Caki2 (cell line): ENCODE measurements around the gene FXYD3. TPM values are rescaled to one million over a fixed set of nuclear protein-coding genes. Genes with fewer than 3 reads are reported as not detected.

Experiments
- DNase-seq: peaks from one replicate; pipeline ENCODE4 v3.0.0-alpha.2; 2015; ENCODE audit warnings: low read depth
- in situ Hi-C: cut with HindIII; loops from 2 replicates; pipeline ENCODE4 v1.10.0; 2016; ENCODE audit warnings: low sequenced_read_pairs, low pct_unique_long_range_greater_than_20kb, mixed read lengths
- total RNA-seq: library from RNA; depleted of rRNA; stranded (reverse); fragments of >200 nt; shearing (Covaris generic); gene quantifications from 2 replicates; pipeline ENCODE4 v1.2.3, GENCODE V29; 2014; ENCODE audit warnings: low replicate concordance; rRNA removed

The FXYD3 gene
- total RNA-seq: not detected in 2 replicates

- in situ Hi-C loops: no loop called here
- DNase-seq: no peak
Observed at GRCh38 chr19:35115177-35115951, at the start of gene FXYD3. FXYD3 (plus strand) TSS chr19:35115823; CDS start chr19:35119377, 3,554 bp downstream.

DNA sequence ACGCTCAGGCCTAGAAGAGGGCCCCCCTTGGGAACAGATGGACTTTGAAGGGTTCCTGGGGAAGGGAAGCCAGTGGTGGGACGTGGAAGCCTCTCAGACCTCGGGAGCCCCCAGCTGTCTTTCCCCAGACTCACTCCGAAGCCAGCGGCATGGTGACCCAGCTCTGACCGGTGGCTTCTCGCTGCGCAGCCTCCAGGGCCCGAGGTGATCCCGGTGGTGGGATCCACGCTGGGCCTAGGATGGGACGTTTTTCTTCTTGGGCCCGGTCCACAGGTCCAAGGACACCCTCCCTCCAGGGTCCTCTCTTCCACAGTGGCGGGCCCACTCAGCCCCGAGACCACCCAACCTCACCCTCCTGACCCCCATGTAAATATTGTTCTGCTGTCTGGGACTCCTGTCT, 49.5 kb upstream of the FXYD3 start:
- in situ Hi-C loops: no loop called here
- DNase-seq: no peak

DNA sequence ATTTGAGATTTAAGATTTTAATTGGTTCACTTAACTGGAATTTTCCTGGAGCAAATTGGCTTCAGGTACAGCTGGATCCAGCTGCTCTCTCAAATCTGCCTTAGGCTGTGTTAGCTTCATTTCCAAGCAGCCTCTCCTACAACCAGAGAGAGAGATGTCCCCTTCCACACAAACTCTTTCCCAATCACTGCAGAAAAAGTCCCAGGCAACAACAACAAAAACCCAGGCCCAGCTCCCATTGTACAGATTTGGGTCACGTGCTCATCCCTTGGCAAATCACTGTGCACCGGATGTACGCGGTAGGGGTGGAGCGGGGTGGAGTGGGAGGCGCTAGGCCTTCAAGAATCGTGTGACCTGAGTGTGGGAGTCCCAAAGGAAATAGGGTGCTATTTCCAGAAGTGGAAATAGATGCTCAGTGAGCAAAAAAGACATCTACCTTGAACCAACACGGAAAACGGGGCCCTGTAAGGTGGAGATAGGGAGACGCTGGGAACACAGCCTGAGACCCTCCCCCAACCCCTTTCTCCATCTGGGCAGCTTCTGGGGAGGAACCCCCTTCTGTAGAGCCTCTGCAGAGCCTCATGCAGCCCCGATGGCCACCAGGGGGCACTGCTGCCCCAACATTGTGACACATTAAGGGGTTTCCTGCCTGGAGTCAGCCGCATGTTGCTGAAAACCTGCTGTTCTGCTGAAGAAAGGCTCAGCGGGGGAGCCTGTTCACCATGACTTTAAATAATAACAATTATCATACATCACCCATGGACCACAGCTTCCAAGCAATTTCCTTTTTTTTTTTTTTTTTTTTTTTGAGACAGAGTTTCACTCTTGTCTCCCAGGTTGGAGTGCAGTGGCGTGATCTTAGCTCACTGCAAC, 48.7 kb upstream of the FXYD3 start:
- peak; percentile 58 for DNase-seq
- in situ Hi-C loops: no loop called here

DNA sequence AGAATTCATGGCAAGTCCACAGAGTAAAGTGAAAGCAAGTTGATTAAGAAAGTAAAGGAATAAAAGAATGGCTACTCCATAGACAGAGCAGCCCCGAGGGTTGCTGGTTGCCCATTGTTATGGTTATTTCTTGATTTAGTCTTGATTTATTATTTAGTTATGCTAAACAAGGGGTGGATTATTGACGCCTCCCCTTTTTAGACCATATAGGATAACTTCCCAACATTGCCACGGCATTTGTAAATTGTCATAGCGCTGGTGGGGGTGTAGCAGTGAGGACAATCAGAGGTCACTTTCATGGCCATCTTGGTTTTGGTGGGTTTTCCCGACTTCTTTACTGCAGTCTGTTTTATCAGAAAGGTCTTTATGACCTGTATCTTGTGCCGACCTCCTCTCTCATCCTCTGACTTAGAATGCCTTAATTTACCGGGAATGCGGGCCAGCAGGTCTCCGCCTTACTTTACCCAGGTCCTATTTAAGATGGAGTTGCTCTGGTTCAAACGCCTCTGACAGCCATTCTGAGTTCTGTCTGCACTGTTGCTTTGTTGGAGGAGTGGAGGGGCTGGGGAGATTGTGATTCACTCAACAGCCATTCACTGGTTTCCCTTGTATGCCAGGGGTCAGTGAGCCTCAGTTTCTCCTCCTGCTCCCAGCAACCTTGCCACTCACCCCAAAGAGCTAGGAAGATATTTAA, 46.5 kb upstream of the FXYD3 start:
- DNase-seq: no peak
- in situ Hi-C loops: no loop called here

DNA sequence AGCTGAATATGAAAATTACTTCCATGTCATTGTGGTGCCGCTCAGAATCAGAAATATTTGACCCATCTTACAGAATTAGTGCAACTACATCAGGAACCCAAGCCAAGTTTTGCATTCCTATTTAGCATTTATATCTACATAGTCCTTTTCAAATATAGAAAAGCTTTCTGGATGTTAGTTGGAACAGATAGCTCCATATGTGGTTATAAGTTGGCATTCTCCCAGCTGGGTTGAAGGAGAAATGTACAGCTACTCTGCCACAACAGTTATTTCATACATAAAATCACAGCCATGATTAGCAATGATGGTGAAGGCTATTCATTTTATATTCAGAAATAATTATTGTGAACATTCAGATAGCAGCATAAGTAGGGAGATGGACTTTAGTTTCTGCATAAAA, 45.9 kb upstream of the FXYD3 start:
- in situ Hi-C loops: no loop called here
- no peak for DNase-seq

GRCh38 chr19:35070471-35070870, 45.2 kb upstream of the FXYD3 start:
- in situ Hi-C loops: no loop called here
- no peak for DNase-seq

- no peak for DNase-seq
- in situ Hi-C loops: no loop called here
Observed at GRCh38 chr19:35073516-35073915, 42.1 kb upstream of the FXYD3 start.

GRCh38 chr19:35073941-35074340, 41.7 kb upstream of the FXYD3 start:
- in situ Hi-C loops: no loop called here
- no peak for DNase-seq

DNA sequence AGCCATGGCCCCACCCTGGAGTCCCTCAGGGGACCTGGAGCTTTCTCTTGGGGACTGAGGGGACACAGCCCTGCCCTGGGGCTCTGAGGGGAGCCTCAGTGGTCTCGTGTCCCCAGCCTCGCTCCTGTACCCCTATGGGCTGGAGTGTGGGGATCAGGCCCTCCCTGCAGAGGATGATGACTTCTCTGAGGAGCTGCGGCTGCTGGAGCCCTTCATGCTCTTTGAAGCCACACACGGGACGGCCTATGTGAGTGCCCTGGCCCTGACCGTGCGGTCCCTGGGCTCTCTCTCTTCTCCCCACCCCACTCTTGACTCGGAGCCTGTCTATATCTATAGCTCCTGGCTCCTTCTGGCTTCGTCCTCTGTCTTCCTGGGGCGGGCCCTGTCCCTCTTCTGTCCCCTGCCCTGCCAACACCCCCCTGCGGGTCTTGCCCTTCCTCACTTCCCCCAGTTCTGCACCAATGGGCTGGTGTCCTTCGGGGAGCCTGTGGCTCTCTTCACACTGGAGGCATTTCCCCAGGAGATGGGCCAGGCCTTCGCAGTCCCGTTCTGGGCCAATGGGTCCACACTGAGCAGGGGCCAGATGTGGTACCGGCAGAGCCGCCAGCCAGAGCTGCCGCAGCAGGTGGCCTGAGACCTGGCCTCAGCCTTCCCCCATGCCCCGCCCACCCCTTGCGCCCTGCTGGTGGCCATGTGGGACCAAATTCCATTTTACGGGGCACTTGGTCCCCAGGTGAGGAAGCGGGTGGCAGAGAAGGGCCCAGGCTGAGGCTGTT, 41.0 kb upstream of the FXYD3 start:
- in situ Hi-C loops: no loop called here

GRCh38 chr19:35075202-35076025, 40.2 kb upstream of the FXYD3 start:
- in situ Hi-C loops: no loop called here
- no peak for DNase-seq

More for the DNA sequence above, 41.0 kb upstream of the FXYD3 start:
- no peak for DNase-seq

DNA sequence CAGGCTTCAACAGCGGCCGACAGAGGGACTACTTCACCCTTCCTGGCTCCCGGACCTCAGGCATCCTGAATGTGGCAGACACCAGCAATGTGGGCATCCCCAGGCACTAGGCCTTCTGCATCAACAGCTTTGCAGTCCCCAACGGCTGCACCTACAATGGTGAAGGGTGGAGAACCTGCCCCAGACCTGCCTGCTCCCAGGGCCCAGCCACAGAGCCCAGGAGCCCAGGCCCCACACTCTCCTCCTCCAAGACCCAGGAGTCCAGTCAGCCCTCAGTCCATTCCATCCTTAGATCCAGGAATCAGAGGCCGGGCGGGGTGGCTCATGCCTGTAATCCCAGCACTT, 39.6 kb upstream of the FXYD3 start:
- DNase-seq: no peak
- in situ Hi-C loops: no loop called here

DNA sequence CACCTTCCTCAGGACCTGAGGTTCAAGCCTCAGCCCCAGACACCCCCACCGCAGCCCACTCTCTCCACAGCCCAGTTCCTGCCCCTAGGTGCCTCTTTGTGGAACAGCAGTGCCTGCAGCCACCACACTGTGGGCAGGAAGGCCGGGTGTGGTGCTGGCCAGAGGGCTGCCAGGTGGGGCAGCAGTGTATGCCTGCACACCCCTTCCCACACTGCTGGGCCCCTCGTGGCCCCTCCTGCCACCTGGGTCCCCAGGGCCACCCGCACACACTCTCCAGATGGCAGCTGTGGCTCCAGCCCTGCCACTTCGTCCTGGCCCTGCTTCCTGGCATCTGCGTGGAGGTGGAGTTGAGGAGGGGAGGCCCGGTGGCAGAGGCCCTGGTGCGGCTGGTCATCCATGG, 39.0 kb upstream of the FXYD3 start:
- in situ Hi-C loops: no loop called here
- DNase-seq: no peak

DNA sequence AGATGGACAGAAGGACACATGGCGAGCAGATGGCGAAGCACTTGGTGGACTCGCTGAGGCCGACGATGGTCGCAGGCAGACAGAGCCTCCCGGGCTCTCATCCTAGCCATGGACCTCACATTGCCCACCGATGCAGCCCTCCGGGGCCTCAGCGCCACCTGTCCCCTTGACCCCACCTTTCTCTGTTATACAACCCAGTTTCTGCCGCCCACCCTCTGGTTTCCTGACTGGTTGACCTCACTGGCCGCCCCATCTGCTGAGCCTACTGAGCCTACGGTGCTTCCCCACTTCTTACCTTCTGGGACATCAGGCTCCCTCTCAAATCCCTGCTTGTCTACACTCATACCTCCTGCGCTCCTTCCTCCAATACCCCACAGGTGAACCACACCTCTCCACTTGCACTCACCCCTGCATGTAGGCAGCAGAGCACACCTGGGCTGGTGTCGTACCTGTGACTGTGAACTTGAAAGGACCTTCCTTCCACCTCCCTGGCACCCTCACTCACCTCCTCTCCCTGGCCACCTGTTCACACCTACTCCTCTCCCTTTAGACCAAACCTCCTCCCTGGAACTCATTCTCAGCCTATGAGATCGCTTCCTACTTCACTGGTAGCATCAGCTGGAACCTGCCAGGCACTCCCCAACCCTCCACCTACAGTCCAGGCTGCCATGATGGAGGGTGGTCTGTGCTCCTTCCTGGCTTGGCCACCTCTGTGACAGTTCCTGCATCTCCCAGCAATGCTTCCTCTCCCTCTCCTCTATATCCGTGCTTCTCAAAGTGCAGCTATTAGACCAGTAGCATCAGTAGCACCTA, 38.0 kb upstream of the FXYD3 start:
- in situ Hi-C loops: no loop called here
- DNase-seq: no peak

GRCh38 chr19:35079826-35080225, 35.8 kb upstream of the FXYD3 start:
- DNase-seq: no peak
- in situ Hi-C loops: no loop called here

- in situ Hi-C loops: no loop called here
- DNase-seq: no peak
Observed at GRCh38 chr19:35080613-35081170, 34.9 kb upstream of the FXYD3 start.

DNA sequence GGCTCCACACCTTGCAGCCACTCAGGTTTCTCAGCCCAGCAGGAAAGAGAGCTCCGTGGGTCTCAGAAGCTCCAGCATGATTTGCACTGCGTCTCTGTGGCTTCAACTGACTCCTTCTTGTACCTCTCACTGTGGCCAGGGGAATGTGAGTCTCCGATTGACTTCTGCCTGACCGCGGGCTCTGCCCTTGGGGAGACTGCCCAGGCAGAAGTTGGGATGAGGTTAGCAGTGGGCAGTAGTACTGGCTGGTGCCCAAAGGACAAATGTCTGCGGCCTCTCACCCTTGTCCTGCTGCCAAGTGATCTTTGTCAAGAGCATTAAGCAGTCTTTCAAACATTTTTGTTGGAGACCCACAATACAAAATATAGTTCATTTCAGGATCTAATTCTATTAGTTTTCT, 34.4 kb upstream of the FXYD3 start:
- DNase-seq: no peak
- in situ Hi-C loops: no loop called here
